ENCODE results near the gene TRPM5. TPM values are rescaled to one million over a fixed set of nuclear protein-coding genes. Genes with fewer than 3 reads are reported as not detected.

TRPM5 gene
- total RNA-seq, 4 donors from 2014 or later: not detected

DNA sequence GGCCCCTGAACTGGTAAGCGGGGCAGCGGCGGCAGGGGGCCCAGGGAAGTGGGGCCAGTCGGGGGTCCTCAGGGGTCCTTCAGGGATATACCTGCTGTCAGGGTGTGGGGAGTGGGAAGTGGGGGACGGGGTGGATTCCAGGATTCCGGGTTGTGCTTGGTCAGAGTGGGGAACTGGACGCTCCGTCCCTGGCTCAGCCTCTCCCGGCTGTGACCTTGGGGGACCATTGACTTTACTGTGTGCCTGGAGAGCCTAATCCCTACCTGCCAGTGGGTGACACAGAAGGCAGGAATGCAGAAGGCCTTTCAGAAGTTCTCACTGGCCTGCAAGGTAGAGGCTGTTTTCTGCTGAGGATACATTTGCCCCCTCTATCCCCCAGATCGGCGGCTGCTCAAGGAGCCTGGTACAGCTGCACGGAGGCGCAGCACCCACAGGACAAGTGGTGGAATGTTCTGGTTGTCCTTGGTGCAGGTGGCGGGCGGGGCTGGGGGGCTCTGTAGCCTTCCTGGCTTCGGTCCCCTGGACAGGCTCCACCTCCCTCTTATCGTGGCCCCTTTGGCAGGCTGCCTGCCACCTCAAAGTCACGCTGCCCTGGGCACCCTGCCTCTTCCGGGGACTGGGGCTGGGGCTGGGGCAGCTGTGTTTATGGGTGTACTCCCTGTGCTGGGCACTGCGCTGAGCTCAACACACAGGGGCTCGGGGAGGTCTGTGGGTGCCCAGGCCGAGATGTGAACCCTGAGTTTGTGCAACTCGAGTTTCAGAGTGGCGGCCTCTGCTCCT, 18.9 kb upstream of the TRPM5 start:
- WGBS: 88% methylated on average over 5 of the region's 24 CpGs

DNA sequence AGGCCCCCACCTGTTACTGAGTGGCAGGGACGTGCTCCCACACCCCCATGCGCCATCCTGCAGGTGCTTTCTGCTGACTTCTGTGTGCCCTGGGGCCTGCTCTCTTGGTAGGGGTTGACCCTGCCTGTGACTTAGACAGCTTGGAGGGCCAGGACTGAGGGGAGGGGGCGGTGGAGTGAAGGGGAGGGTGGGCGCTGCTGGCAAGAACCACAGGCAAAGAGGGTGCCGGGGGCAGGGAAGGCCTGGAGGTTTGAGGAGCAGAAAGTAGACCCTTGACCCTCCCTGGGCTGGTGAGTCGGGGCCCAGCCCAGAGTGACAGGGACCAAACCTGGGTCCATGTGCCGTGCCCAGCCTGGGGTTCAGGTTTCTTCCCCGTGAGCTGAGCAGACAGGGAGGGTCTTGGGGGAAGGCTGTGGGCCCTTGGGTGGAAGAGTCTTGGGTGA, 18.2 kb upstream of the TRPM5 start:
- 98% methylated on average over 6 of the region's 8 CpGs for WGBS
- Histone ChIP-seq H3K9me3 (no peaks in the 10 kb centered on the region), H3K27me3 (peaks cover 0 to 13% (median 0%) of the 10 kb centered on the region in 4 donors), H3K27ac (replicated peaks in 1 of 4) (no peak overlapping the region), H3K4me1 (peaks cover 0 to 45% (median 0%) of the 10 kb centered on the region in 4 donors), H3K4me3 (no peak overlapping the region), H3K36me3 (no peaks in the 10 kb centered on the region)
- intact Hi-C loops (cut with DNase I): no loop called here
- no peak for TF ChIP-seq POLR2AphosphoS5 (IDR thresholded peaks at IDR 0.05)
- no peak for TF ChIP-seq EP300 (IDR thresholded peaks at IDR 0.05)
- no peak for TF ChIP-seq POLR2A (IDR thresholded peaks at IDR 0.05; ENCODE audit: low read depth)
- TF ChIP-seq, protein P1, sequence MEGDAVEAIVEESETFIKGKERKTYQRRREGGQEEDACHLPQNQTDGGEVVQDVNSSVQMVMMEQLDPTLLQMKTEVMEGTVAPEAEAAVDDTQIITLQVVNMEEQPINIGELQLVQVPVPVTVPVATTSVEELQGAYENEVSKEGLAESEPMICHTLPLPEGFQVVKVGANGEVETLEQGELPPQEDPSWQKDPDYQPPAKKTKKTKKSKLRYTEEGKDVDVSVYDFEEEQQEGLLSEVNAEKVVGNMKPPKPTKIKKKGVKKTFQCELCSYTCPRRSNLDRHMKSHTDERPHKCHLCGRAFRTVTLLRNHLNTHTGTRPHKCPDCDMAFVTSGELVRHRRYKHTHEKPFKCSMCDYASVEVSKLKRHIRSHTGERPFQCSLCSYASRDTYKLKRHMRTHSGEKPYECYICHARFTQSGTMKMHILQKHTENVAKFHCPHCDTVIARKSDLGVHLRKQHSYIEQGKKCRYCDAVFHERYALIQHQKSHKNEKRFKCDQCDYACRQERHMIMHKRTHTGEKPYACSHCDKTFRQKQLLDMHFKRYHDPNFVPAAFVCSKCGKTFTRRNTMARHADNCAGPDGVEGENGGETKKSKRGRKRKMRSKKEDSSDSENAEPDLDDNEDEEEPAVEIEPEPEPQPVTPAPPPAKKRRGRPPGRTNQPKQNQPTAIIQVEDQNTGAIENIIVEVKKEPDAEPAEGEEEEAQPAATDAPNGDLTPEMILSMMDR (IDR thresholded peaks at IDR 0.05): no peak
- no peak for DNase-seq (ENCODE audit: extremely low spot score)

More for the DNA sequence above, 18.9 kb upstream of the TRPM5 start:
- H3K4me1 ChIP-seq: peaks cover 0 to 45% (median 0%) of the 10 kb centered on the region in 4 donors
- no peaks in the 10 kb centered on the region for H3K9me3 ChIP-seq
- TF ChIP-seq POLR2AphosphoS5 (IDR thresholded peaks at IDR 0.05) (no peak), POLR2A (IDR thresholded peaks at IDR 0.05; ENCODE audit: low read depth) (no peak)
- TF ChIP-seq, protein P1 (IDR thresholded peaks at IDR 0.05): no peak
- no peaks in the 10 kb centered on the region for H3K36me3 ChIP-seq
- intact Hi-C loops (cut with DNase I): no loop called here
- peaks cover 0 to 18% (median 0%) of the 10 kb centered on the region in 4 donors for H3K27me3 ChIP-seq
- no peak for DNase-seq (ENCODE audit: extremely low spot score)
- no peak overlapping the region for H3K4me3 ChIP-seq
- H3K27ac ChIP-seq (replicated peaks in 1 of 4): no peak overlapping the region

DNA sequence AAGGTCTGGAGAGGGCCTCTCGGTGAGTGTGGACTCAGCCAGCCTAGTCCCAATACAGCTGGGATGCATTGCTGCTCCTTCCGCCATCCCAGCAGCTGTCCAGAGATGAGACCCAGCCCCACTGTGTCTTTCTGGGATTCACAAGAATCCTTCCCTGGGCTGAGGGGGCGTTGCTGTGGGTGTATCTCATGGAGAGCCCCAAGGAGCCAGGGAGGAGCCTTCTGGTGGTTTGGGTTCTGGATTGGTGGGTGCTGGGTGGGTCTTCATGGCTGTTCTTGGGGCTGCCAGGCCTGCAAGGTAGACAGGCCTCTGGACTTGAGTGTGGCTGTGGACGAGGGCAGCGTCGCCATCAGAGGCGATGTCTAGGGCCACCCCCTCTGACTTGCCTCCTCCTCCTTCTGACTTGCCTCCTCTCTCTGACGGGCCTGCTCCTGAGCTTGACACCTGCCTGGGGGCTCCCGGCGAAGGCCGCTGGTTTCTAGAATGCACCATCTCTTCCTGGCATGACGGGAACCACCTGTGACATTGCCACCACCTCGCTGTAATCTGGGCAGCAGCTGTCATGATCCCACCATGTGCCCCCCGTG, 17.7 kb upstream of the TRPM5 start:
- DNase-seq (ENCODE audit: extremely low spot score): no peak
- TF ChIP-seq POLR2A (IDR thresholded peaks at IDR 0.05; ENCODE audit: low read depth) (no peak), POLR2AphosphoS5 (IDR thresholded peaks at IDR 0.05) (no peak), EP300 (IDR thresholded peaks at IDR 0.05) (no peak)
- TF ChIP-seq, protein P1 (IDR thresholded peaks at IDR 0.05): no peak
- intact Hi-C loops (cut with DNase I): no loop called here
- no peak overlapping the region for H3K4me3 ChIP-seq
- H3K27ac ChIP-seq (replicated peaks in 1 of 4): no peak overlapping the region
- H3K36me3 ChIP-seq: no peaks in the 10 kb centered on the region
- peaks cover 0 to 10% (median 0%) of the 10 kb centered on the region in 4 donors for H3K27me3 ChIP-seq
- peaks cover 0 to 45% (median 0%) of the 10 kb centered on the region in 4 donors for H3K4me1 ChIP-seq
- H3K9me3 ChIP-seq: no peaks in the 10 kb centered on the region
- WGBS: 96% methylated on average over 5 of the region's 14 CpGs

DNA sequence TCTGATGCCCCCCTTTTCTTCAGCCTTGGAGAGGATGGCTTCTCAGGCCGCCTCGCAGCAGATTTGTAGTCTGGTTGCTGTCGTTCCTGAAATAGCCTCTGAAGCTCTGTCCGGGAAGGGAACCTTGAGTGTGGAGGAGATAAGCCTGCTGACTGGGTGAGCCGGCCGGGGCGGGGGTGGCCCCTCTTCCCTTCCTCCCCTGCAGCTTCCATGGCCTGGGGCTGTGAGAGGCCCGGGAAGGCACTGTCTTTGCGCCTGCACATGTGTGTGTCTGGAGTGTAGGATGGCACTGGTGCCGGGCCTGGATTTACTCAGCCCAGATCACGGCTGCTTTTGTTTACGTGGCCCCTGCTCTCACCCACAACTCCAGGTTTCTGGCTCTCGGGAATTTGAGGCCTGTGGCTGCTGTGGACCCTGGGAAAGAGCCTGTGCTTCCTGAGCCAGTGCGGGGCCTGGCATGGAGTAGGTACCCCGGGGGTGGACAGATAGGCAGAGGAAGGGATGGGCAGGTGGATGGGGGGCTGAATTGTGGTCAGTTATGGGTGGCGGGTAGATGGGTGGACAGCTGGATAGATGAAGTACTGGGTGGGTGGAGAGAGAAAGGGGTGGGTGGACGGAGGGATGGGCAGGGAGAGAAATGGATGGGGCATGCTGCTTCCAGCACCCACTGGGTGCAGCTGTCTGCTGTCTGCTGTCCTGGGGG, 17.1 kb upstream of the TRPM5 start:
- H3K27me3 ChIP-seq: peaks cover 0 to 7% (median 0%) of the 10 kb centered on the region in 4 donors
- no peak overlapping the region for H3K4me3 ChIP-seq
- no peaks in the 10 kb centered on the region for H3K9me3 ChIP-seq
- peaks cover 0 to 40% (median 0%) of the 10 kb centered on the region in 4 donors for H3K4me1 ChIP-seq
- no peak overlapping the region for H3K27ac ChIP-seq (replicated peaks in 1 of 4)
- H3K36me3 ChIP-seq: no peaks in the 10 kb centered on the region
- WGBS: 73% methylated on average over 14 of the region's 17 CpGs
- TF ChIP-seq, protein P1 (IDR thresholded peaks at IDR 0.05): no peak
- TF ChIP-seq POLR2AphosphoS5 (IDR thresholded peaks at IDR 0.05) (no peak), EP300 (IDR thresholded peaks at IDR 0.05) (no peak), POLR2A (IDR thresholded peaks at IDR 0.05; ENCODE audit: low read depth) (no peak)
- no peak for DNase-seq (ENCODE audit: extremely low spot score)
- intact Hi-C loops (cut with DNase I): no loop called here

All from esophagus muscularis mucosa (tissue), 4 donors.